Hepatocyte (in vitro differentiated cells): Measurements from ENCODE around the gene PALD1.

ENCODE experiments used
- CTCF ChIP-seq: fragments of 200-600 bp; sonication (generic); IDR thresholded peaks from 2 replicates; pipeline ENCODE4 v1.5.1; 2016; ENCODE audit warnings: antibody characterized with exemption, mild to moderate bottlenecking; ENCODE audit not compliant: poor library complexity
- EZH2phosphoT487 ChIP-seq: fragments of 200-600 bp; sonication (generic); IDR thresholded peaks from one replicate; pipeline ENCODE4 v1.6.1; 2018; ENCODE audit warnings: antibody characterized with exemption, mild to moderate bottlenecking, low read depth, moderate library complexity; ENCODE audit not compliant: unreplicated experiment, severe bottlenecking

- TF ChIP-seq CTCF (no peak), EZH2phosphoT487 (no peak)
Measured at GRCh38 chr10:70492786-70493659, 14.5 kb downstream of the PALD1 start.
